ENCODE measurements around the gene FAM174C.

Gene FAM174C

GRCh38 chr19:1275260-1275975 is at the start of gene FAM174C:
Gene FAM174C, plus strand, starts transcription at chr19:1275530. Its CDS starts 20 bp downstream, at chr19:1275550.
- peak; percentile 97 for DNase-seq

- no peak for DNase-seq
These were observed 49.2 kb upstream of the FAM174C start for GRCh38 chr19:1226227-1226518.

DNA sequence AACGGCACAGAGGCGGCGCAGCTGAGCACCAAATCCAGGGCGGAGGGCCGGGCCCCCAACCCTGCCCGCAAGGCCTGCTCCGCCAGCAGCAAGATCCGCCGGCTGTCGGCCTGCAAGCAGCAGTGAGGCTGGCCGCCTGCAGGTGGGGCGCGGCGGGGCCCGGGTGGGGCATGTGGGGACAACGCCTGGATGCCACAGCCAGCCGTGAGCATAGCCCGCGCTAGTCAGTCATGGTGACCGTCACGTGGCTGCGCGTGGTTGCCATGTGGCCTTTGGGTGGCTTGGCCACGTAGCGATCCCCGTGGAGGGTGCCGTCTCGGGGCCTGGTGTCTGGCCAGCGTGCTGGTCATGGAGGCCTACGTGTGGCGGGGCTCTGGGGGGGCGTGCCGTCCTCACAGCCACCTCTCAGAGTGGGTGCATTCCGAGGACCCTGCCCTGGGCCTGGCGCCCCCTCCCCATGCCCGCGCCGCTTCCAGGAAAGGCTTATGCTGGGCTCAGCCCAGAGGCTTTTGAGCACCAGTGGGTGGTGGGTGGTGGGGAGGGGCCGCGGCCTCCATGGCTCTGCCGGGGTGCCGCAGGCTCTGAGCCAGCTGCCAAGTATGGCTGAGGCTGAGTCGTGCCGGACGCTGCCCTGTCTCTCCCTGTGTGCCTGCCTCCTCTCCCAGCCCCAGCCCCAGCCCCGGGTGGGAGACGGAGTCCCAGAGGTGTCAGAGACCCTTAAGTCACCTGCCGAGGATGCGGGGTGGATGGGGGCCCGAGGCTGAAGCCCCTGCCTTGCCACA is 48.6 kb upstream of the FAM174C start:
- no peak for DNase-seq

DNA sequence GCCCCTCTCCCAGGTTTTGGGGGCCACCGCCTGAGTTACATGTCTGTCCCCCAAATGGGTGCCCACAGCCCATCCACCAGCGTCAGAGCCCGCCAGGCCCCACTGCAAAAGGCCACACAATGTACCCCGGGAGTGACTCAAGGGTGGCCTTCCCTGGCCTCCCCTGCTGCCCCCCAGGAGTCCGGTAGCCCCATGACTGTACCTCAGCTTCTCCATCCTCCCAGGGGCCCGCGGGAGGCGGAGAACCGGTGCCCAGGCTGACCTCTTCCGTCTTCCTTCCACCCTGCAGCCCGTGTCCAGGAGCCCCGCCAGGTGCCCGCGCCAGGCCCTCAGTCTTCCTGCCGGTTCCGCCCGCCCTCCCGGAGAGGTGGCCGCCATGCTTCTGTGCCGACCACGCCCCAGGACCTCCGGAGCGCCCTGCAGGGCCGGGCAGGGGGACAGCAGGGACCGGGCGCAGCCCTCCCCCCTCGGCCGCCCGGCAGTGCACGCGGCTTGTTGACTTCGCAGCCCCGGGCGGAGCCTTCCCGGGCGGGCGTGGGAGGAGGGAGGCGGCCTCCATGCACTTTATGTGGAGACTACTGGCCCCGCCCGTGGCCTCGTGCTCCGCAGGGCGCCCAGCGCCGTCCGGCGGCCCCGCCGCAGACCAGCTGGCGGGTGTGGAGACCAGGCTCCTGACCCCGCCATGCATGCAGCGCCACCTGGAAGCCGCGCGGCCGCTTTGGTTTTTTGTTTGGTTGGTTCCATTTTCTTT is 47.9 kb upstream of the FAM174C start:
- no peak for DNase-seq

DNA sequence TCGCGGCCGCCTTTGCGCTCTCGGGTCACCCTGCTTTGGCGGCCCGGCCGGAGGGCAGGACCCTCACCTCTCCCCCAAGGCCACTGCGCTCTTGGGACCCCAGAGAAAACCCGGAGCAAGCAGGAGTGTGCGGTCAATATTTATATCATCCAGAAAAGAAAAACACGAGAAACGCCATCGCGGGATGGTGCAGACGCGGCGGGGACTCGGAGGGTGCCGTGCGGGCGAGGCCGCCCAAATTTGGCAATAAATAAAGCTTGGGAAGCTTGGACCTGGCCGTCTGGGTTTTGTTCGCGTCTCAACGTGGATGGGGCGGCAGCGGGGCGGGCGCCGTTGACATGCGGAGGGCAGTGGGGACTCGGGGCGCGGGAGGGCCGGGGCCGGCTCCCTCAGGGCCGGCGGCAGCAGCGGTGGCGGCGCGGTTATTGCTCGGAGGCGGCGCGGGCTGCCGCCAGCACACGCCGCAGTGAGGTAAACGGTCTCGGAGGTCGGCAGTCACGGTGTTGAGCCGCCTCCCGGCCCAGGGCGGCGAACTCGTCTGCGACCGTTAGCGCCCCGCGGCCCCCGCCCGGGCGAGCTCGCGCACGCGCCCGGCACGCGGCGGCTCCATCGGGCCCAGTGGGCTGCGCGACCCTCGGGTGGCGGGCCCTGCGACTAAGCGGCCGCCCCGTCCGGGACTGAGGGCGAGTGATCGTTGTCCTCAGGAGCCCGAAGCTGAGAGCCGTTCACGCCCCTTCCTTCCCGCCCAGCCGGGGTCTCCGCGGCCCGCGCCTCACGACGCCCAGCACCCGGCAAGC is 47.0 kb upstream of the FAM174C start:
- no peak for DNase-seq

DNA sequence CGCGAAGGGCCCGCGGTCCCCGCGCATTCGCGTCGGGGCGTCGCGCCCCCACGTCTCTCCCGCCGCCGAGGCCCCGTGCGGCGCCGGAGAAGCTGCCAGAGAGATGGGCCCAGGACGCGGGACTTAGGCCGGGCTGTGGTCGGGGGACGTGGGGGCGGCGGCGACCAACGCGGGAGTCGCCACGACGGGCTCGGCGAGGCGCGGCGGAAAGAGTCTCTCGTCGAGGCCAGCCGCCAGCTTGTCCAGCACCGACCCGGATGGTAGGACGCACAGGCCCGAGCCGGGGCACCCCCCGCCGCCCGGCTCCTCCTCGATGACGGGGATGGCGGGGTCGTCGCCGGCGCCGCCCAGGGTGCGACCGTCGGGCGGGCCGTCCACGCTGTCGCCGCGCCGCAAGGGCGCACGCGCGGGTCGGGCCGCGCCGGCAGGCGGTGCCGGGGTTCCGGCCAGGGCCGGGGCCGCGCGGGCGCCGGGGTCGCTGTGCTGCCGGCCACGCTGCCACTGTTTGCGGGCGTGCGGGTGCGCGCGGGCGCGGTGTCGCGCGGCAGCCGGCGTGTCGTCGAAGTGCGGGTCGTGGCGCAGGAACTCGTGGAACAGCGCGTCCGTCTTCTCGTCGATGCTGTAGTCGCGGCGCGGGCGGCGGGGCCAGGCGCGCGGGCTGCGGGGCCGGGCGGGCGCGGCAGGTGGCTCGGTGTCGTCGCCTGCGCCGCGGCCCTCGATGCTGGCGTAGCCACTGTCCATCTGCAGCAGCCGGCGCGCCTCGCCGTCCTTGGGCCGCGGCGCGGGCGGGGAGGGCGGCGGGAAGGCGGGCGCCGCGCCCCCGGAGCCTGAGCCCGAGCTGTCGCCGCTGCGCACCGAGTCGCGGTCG is 46.0 kb upstream of the FAM174C start:
- DNase-seq, result no peak

DNA sequence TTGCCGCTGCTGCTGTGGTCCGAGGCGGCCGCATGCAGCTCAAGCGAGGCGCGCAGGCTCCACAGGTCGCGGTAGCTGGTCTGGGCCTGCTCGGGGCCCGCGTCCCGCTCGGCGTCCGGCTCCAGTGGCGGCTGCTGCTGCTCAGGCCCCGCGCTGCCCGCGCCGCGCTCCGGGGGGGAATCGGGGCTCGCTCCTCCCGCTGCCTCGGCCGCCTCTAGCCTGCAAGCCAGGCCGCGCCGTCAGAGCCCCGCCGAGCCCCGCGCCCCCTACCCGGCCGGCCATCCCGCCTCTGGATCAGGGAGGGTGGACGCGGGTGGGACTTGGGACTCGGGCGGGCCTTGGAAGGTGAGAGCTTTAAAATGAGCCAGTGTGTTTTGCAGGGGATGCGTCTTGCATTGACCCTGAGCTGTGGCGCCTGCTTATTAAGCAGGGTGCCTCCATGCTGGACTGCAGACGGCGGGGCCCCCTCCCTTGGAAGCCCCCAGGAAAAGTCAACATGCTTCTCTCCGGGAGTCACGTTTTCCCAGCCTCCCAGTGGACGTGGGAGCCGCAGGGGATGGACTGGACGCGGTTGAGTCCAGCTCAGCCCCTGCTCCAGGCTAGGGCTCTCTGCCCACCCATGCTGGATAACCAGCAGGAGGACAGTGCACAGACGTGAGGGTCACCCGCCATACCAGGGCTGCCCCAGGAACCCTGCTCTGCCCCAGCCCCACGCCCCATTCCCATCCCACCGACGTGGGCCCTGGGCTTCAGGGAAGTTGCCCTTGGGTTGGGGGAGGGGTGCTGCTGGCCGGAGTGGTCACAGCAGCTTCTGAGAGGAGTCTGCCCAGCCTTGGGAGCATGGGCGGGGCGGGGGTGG is 45.2 kb upstream of the FAM174C start:
- DNase-seq, result no peak

- no peak for DNase-seq
These were observed 44.4 kb upstream of the FAM174C start for GRCh38 chr19:1230783-1231489.

DNA sequence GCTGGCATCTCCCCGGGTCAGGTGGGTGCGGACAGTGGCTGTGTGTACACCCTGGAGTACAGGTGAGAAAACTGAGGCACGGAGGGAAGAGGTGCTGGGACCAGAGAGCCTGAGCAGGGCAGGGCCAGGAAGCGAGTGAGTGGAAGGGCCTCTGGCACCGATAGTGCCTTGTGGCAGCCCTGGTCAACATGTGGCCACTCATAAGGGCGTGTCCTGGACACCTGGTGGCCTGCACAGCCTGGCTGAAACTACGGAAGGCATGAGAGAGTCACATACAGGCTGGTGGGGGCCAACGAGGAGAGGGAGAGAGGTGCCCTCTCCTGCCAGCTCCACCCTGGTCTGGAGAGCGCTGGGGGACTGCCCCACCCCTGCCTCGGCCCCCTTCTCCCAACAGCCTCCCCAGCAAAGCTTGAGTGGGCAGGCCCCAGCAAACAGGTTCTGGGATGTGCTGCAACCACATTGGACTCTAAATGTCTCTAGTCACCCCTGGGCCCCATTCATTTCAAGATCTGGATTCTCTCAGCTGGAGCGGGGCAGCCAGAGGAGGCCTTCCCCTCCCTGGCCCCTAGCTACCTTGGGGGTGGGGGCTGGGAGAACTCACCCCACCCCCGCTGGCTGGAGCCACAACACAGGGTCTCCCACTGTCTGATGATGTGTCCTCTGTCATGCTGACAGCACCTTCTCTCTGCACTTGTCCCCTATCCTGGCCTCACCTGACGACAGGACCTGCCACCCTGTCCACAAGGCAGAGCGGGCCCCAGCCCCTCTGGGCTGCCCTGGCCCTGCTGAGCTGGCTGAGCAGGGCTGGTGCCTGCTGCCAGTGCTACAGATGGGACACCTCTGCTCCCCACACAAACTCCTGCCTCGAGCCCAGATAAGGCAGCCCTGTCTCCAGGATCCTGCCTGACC is 43.3 kb upstream of the FAM174C start:
- no peak for DNase-seq

GRCh38 chr19:1232652-1233072 is 42.7 kb upstream of the FAM174C start:
- no peak for DNase-seq

DNA sequence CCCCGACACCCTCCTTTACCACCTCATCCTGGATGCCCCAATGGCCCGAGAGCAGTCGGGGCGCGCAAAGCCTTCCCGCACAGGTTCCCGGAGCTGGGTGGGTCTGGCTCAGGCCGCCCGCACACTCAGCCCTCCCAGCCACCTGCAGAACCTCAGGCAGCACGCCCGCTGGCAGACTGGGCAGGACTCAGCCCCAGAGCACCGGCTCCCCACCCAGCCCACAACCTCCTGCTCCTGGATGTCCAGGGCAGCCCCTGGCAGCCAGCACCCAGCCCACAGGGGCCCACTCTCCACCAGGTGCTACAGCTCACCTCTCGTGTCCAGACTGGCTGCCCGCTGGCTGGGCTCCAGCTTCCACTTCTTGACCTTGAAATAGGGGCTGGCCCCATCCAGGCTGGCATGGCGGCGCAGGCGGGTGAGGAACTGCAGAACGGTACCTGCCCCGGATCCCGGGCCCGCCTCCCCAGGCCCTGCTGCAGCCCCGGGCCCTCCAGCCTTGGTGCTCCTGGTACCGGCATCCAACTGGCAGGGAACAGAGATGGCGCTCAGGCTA is 42.1 kb upstream of the FAM174C start:
- DNase-seq, result no peak

DNA sequence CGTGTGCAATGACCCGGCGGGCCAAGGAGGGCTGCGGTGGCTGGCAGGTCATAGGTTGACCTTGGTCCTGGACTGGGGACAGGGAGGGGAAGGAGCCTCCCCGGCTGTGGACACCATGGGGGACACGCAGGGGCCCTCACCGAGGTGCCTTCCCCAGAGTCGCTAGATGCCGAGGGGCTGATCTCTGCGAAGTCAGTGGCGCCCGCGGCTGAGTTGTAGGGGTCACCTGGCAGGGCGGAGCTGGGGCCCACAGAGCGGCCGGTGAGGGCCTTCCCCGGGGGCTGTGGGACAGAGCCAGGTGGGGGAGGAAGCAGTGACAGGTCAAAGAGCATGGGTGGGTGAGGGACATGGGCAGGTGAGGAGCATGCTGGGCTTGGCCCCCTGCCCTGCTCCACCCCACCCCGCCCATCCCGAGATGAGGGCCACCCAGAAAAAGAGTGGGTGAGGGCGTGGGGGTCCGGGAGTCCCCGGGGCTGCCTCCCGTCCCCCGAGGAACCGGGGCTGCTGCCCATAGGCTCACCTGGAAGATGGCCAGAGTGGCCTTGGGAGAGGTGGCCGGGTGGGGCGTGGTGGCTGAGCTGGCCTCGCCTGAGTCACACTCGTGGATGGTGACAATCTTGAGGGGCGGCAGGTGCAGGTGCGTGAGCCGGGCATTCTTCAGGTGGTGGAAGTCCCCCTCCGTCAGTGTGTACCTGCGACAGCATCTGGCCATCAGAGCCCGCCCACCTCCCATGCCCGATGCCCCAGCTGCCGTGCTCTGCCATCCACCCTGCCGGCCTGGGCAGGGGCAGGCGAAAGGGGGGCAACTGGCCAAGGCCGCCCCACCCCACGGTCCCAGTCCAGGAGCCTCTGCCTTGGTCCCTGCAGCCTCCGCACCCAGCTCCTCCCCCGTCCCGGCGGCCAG is 41.0 kb upstream of the FAM174C start:
- no peak for DNase-seq

DNA sequence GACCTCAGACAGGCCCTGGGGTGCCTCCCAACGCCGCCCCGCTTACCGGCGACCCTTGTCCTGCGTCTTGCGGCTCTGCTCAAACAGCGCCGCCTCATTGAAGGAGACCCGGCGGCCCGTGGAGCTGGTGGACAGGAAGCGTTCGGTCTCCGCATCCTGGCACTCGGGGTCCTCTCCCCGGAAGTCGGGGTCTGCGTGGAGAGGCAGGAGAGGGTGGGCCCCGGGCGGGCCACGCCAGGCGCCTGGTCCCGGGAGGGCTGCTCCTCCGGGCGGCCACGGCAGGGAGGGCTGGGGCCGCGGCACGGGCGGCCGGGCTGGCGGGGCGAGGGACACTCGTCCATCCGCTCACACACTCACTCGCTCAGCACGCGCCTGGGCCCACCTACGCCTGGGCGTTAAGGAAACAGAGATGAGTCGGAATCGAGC is 40.4 kb upstream of the FAM174C start:
- DNase-seq, result no peak

DNA sequence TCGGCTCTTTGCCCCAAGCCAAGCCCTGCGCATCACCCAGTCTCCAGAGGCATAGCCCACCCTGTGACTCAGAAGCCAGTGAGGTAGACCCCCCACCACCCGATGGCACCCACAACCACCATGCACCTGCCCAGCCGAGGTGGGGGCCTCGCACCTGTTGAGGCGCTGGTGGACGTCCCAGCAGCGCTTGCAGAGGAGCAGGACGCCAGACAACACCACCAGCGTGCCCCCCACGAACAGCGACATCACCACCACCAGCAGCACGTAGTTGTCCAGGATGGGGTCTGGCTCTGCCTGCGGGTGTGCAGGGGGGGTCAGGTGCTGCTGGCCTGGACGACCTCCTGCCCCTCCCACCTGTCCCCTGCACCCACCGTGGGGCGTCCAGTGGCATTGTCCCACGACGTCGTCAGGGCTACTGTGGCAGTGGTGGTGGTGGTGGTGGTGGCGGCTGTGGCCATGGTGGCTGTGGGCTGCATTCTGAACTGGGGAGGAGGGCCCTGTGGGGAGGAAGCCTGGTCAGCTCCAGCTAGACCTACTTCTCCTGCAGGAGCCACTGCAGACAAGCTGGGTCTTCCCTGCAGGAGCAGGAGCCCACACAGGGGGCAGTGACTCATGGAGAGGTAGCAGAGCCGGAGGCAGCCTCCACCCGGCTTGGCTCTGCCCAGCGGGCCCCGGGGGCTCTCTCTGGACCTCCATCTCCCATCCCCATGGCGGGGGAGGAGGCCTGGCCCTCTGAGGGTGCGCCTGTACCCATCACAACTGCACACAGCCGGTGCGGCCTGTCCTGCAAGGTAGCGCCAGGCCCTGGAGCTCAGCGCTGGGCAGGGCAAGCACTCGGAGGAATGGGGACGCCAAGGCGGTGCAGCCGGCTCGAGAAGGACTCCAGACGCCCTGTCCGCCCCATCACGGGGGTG is 39.4 kb upstream of the FAM174C start:
- no peak for DNase-seq

- no peak for DNase-seq
These were observed 38.8 kb upstream of the FAM174C start for GRCh38 chr19:1236576-1236975.

GRCh38 chr19:1237027-1237659 is 38.2 kb upstream of the FAM174C start:
- no peak for DNase-seq
